ENCODE results near the gene GNB3.

GNB3 gene

GRCh38 chr12:6824901-6825381 is 15.8 kb upstream of the GNB3 start:
- H3K36me3 Mint-ChIP-seq (ENCODE audit: low read depth): peaks cover 4% of the 10 kb centered on the region
- peak overlapping the region; percentile 54 to 84 (median 73) for H3K27ac Mint-ChIP-seq
- H3K4me1 Mint-ChIP-seq: peaks cover 56% of the 10 kb centered on the region
- no peaks in the 10 kb centered on the region for H3K9me3 Mint-ChIP-seq
- TF ChIP-seq, protein P1, sequence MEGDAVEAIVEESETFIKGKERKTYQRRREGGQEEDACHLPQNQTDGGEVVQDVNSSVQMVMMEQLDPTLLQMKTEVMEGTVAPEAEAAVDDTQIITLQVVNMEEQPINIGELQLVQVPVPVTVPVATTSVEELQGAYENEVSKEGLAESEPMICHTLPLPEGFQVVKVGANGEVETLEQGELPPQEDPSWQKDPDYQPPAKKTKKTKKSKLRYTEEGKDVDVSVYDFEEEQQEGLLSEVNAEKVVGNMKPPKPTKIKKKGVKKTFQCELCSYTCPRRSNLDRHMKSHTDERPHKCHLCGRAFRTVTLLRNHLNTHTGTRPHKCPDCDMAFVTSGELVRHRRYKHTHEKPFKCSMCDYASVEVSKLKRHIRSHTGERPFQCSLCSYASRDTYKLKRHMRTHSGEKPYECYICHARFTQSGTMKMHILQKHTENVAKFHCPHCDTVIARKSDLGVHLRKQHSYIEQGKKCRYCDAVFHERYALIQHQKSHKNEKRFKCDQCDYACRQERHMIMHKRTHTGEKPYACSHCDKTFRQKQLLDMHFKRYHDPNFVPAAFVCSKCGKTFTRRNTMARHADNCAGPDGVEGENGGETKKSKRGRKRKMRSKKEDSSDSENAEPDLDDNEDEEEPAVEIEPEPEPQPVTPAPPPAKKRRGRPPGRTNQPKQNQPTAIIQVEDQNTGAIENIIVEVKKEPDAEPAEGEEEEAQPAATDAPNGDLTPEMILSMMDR (IDR thresholded peaks at IDR 0.05; ENCODE audit: unreplicated experiment in 3 of 3): no peak
- peaks cover 3% of the 10 kb centered on the region for H3K27me3 Mint-ChIP-seq (ENCODE audit: low read depth)
- H3K4me3 Mint-ChIP-seq: peak overlapping the region; percentile 22 to 78 (median 45)

DNA sequence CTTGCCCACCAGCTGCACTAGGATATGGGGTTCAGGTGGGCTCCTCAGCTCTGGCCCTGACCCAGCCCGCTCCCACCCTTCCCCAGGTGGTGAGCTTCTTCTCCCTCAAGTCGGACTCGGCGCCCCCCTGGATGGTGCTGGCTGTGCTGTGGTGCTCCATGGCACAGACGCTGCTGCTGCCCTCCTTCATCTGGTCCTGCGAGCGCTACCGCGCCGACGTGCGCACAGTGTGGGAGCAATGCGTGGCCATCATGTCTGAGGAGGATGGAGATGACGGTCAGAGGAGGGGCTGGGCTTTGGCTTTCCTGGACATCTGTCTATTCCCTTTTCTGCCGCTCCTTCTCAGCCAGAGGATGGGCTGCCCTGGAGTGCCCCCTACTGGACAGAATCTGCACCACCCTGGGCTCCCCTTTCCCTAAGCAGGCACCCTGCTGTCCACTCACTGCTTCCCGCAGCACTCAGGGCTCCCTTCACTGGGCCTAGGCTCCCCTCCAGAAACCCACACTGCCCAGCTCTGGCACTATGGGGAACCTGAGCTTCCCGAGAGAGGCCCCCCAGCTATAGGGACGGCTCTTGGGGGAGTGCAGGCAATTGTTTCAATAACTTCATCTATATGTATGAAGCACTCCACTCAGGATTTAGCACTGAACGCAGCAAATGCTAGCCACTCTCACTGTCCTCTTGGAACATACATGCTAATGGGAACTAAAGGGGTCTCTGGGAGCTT is 15.2 kb upstream of the GNB3 start:
- peaks cover 3% of the 10 kb centered on the region for H3K27me3 Mint-ChIP-seq (ENCODE audit: low read depth)
- H3K4me3 Mint-ChIP-seq: peak overlapping the region; percentile 70 to 78 (median 73)
- no peaks in the 10 kb centered on the region for H3K9me3 Mint-ChIP-seq
- TF ChIP-seq, protein P1 (IDR thresholded peaks at IDR 0.05; ENCODE audit: unreplicated experiment in 3 of 3): peak; percentile 85 to 92 (median 90)
- H3K36me3 Mint-ChIP-seq (ENCODE audit: low read depth): peaks cover 4% of the 10 kb centered on the region
- peak overlapping the region; percentile 54 to 84 (median 73) for H3K27ac Mint-ChIP-seq
- peaks cover 54% of the 10 kb centered on the region for H3K4me1 Mint-ChIP-seq

DNA sequence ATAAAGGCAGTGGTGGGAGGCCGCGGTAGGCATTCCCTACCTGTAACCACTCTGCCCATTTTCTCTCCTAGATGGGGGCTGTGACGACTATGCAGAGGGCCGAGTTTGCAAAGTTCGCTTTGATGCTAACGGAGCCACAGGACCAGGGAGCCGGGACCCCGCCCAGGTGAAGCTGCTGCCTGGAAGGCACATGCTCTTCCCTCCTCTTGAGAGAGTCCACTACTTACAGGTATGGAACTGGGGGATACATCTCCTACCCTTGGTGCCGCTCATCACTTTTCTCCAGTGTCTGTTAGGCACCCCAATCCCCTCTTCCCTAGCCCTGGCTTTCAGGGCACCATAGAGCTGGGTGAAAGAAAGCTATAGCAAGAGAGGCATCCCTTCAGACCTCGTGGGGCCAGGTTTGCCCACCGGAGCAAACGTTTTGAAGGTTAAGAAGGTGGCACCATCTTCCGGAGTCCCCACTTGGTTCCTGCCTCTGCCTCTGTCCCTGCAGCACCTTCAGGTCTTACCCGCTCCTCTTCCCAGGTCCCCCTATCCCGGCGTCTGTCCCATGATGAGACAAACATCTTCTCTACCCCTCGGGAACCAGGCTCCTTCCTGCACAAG is 14.5 kb upstream of the GNB3 start:
- H3K4me1 Mint-ChIP-seq: peaks cover 52% of the 10 kb centered on the region
- TF ChIP-seq, protein P1 (IDR thresholded peaks at IDR 0.05; ENCODE audit: unreplicated experiment in 3 of 3): no peak
- peaks cover 3% of the 10 kb centered on the region for H3K27me3 Mint-ChIP-seq (ENCODE audit: low read depth)
- no peaks in the 10 kb centered on the region for H3K9me3 Mint-ChIP-seq
- peak overlapping the region; percentile 62 to 78 (median 73) for H3K4me3 Mint-ChIP-seq
- peak overlapping the region; percentile 54 to 84 (median 73) for H3K27ac Mint-ChIP-seq
- H3K36me3 Mint-ChIP-seq (ENCODE audit: low read depth): peaks cover 9% of the 10 kb centered on the region

DNA sequence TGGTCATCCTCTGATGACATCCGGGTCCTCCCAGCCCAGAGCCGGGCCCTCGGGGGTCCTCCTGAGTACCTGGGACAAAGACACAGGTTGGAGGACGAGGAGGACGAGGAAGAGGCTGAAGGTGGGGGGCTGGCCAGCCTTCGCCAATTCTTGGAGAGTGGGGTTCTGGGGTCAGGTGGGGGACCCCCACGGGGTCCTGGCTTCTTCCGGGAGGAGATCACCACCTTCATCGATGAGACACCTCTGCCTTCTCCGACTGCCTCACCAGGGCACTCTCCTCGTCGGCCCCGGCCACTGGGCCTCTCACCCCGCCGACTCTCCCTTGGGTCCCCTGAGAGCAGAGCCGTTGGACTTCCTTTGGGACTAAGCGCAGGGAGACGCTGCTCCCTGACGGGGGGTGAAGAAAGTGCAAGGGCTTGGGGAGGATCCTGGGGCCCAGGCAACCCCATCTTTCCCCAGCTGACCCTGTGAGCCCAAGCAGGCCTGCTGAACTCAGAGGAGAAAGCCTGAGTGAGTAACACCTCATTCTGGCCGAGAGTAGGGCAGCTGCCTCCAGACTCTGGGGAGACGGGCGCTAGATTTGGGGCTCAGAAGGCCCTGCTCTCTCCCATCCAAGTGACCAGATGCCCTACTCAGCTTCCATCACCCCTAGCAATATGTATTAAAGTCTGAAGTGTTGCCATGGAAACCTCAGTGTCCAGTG is 13.8 kb upstream of the GNB3 start:
- Mint-ChIP-seq H3K4me3 (peak overlapping the region; percentile 81 to 89 (median 88)), H3K4me1 (peaks cover 50% of the 10 kb centered on the region), H3K27ac (peak overlapping the region; percentile 93 to 96 (median 94)), H3K27me3 (ENCODE audit: low read depth) (peaks cover 3% of the 10 kb centered on the region), H3K36me3 (ENCODE audit: low read depth) (peaks cover 16% of the 10 kb centered on the region), H3K9me3 (no peaks in the 10 kb centered on the region)
- TF ChIP-seq, protein P1 (IDR thresholded peaks at IDR 0.05; ENCODE audit: unreplicated experiment in 3 of 3): no peak

GRCh38 chr12:6827437-6827911 is 13.3 kb upstream of the GNB3 start:
- peaks cover 21% of the 10 kb centered on the region for H3K36me3 Mint-ChIP-seq (ENCODE audit: low read depth)

More at GRCh38 chr12:6827437-6827911, 13.3 kb upstream of the GNB3 start:
- TF ChIP-seq, protein P1 (IDR thresholded peaks at IDR 0.05; ENCODE audit: unreplicated experiment in 3 of 3): no peak
- peaks cover 3% of the 10 kb centered on the region for H3K27me3 Mint-ChIP-seq (ENCODE audit: low read depth)
- peak overlapping the region; percentile 81 to 89 (median 88) for H3K4me3 Mint-ChIP-seq
- no peaks in the 10 kb centered on the region for H3K9me3 Mint-ChIP-seq
- peaks cover 50% of the 10 kb centered on the region for H3K4me1 Mint-ChIP-seq
- peak overlapping the region; percentile 93 to 96 (median 94) for H3K27ac Mint-ChIP-seq
